Measurements from ENCODE around the gene ABHD17C.

GRCh38 chr15:80684697-80685096 lies 10.4 kb upstream of the ABHD17C start:
- TF ChIP-seq CTCF (IDR thresholded peaks at IDR 0.05) (no peak), POLR2A (IDR thresholded peaks at IDR 0.05) (no peak), POLR2AphosphoS5 (IDR thresholded peaks at IDR 0.05) (peak in 2 of 3 donors; percentile 18 to 69)

All from transverse colon (tissue), 4 donors.